GM12865 (cell line): ENCODE data around the gene UROC1.

Source experiments
- DNase-seq: peaks from one replicate; pipeline ENCODE4 v3.0.0; 2010; ENCODE audit warnings: low read depth
- H3K4me3 ChIP-seq: 2 replicates; pipeline ENCODE4 v1.5.1; 2011; ENCODE audit warnings: mild to moderate bottlenecking, low read depth, low read length, control low read depth
- CTCF ChIP-seq: IDR thresholded peaks from 2 replicates; pipeline ENCODE4 v1.5.1; 2011; ENCODE audit warnings: low read length, control low read depth, low read depth, inconsistent platforms; ENCODE audit not compliant: insufficient read depth; ENCODE audit errors: missing control alignments

Gene UROC1

GRCh38 chr3:126466886-126467610 lies 50.5 kb downstream of the UROC1 start:
- no peak overlapping the region for H3K4me3 ChIP-seq
- no peak for TF ChIP-seq CTCF
- no peak for DNase-seq

GRCh38 chr3:126465928-126466544 lies 51.5 kb downstream of the UROC1 start:
- no peak overlapping the region for H3K4me3 ChIP-seq
- DNase-seq, result no peak
- TF ChIP-seq CTCF, result no peak

GRCh38 chr3:126464997-126465396 lies 52.6 kb downstream of the UROC1 start:
- H3K4me3 ChIP-seq, result no peak overlapping the region
- no peak for DNase-seq
- TF ChIP-seq CTCF, result no peak

DNA sequence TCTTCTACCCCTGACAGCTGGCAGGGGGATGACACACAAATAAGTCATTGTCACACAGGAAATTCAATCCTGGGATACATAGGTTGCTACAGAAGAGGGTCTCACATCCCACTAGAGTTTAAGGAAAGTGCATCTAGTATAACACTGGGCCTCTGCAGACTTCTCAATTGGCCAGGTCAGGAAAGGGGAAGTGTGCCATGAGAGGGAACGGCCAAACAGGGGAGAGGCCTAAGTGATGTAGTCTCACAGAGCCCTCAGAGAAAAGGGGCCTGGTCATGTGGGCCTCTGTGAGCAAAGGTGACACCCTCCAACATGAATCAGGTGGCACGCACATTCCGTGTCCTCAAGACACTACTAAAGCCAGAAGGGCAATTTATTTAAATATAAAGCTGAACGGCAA lies 53.1 kb downstream of the UROC1 start:
- no peak for DNase-seq
- no peak for TF ChIP-seq CTCF
- no peak overlapping the region for H3K4me3 ChIP-seq

DNA sequence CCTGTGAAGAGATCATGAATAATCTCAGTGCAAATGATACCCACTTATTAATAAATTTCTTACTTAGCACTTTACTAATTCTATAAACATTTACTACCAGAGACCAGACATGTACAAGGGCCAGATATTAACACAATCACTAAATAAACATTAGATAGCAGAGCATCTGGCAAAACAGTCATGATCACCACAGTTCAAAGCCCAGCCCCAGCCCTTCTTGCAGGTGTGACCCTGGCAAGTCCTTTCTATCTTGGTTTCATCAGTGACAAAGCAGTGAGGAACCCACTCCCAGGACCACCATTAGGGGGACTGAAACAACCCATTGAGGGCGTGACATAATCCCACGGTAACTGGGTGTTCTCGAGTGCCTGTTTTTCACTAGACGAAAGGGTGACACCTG lies 53.5 kb downstream of the UROC1 start:
- DNase-seq, result no peak
- TF ChIP-seq CTCF, result no peak
- H3K4me3 ChIP-seq, result no peak overlapping the region

GRCh38 chr3:126463521-126463920 lies 54.1 kb downstream of the UROC1 start:
- DNase-seq, result no peak
- TF ChIP-seq CTCF, result no peak
- no peak overlapping the region for H3K4me3 ChIP-seq
